Hepatocyte (in vitro differentiated cells): Measurements from ENCODE around the gene BRWD1. TPM values are rescaled to one million over a fixed set of nuclear protein-coding genes. Genes with fewer than 3 reads are reported as not detected.

Experiments
- DNase-seq: peaks from one replicate; pipeline ENCODE4 v3.0.0-alpha.2; 2016; ENCODE audit warnings: low spot score
- H2AFZ ChIP-seq: fragments of 200-600 bp; sonication (generic); 2 replicates; pipeline ENCODE4 v1.6.0; 2016; ENCODE audit warnings: antibody characterized with exemption, mild to moderate bottlenecking
- H3K27ac ChIP-seq: fragments of 200-600 bp; sonication (generic); 2 replicates; pipeline ENCODE4 v1.5.1; 2016; ENCODE audit warnings: mild to moderate bottlenecking
- H3K27me3 ChIP-seq: fragments of 200-600 bp; sonication (generic); 2 replicates; pipeline ENCODE4 v1.6.1; 2016
- H3K36me3 ChIP-seq: fragments of 200-600 bp; sonication (generic); replicated peaks from 2 replicates; pipeline ENCODE4 v1.5.1; 2016; ENCODE audit warnings: low read depth; ENCODE audit not compliant: insufficient read depth
- H3K4me1 ChIP-seq: fragments of 200-600 bp; sonication (generic); 2 replicates; pipeline ENCODE4 v1.5.1; 2016; ENCODE audit warnings: mild to moderate bottlenecking, moderate library complexity; ENCODE audit not compliant: insufficient read depth
- H3K4me2 ChIP-seq: fragments of 200-600 bp; sonication (generic); 2 replicates; pipeline ENCODE4 v1.6.0; 2016
- H3K4me3 ChIP-seq: fragments of 200-600 bp; sonication (generic); 2 replicates; pipeline ENCODE4 v1.5.1; 2016; ENCODE audit warnings: mild to moderate bottlenecking
- H3K79me2 ChIP-seq: fragments of 200-600 bp; sonication (generic); 2 replicates; pipeline ENCODE4 v1.6.0; 2017; ENCODE audit warnings: mild to moderate bottlenecking
- H3K9me2 ChIP-seq: fragments of 200-600 bp; sonication (generic); replicated peaks from 2 replicates; pipeline ENCODE4 v1.6.0; 2017; ENCODE audit warnings: mild to moderate bottlenecking; ENCODE audit not compliant: insufficient read depth
- H3K9me3 ChIP-seq: fragments of 200-600 bp; sonication (generic); 2 replicates; pipeline ENCODE4 v1.5.1; 2016; ENCODE audit warnings: low read depth, mild to moderate bottlenecking
- H4K20me1 ChIP-seq: fragments of 200-600 bp; sonication (generic); 2 replicates; pipeline ENCODE4 v1.6.0; 2016; ENCODE audit warnings: mild to moderate bottlenecking; ENCODE audit not compliant: insufficient read depth, poor library complexity, severe bottlenecking
- CTCF ChIP-seq: fragments of 200-600 bp; sonication (generic); IDR thresholded peaks from 2 replicates; pipeline ENCODE4 v1.5.1; 2016; ENCODE audit warnings: antibody characterized with exemption, mild to moderate bottlenecking; ENCODE audit not compliant: poor library complexity
- EZH2 ChIP-seq: fragments of 200-600 bp; sonication (generic); IDR thresholded peaks from 2 replicates; pipeline ENCODE4 v1.6.1; 2016; ENCODE audit warnings: antibody characterized with exemption, mild to moderate bottlenecking, borderline replicate concordance
- EZH2phosphoT487 ChIP-seq: fragments of 200-600 bp; sonication (generic); IDR thresholded peaks from one replicate; pipeline ENCODE4 v1.6.1; 2018; ENCODE audit warnings: antibody characterized with exemption, mild to moderate bottlenecking, low read depth, moderate library complexity; ENCODE audit not compliant: unreplicated experiment, severe bottlenecking
- WGBS: methylation state at CpG from one replicate; pipeline ENCODE4 v1.1.6; 2016; ENCODE audit warnings: low lambda C conversion rate; ENCODE audit errors: missing lambda C conversion rate; 5-methylcytosine and 5-hydroxymethylcytosine counted together
- polyA plus RNA-seq: library from polyadenylated mRNA; unstranded; fragments of >200 nt; fragmentation: Nextera tagmentation; extraction: Ambion mirVana; gene quantifications from 2 replicates; pipeline ENCODE4 v1.2.1, GENCODE V29; 2016
- total RNA-seq: library from RNA; depleted of rRNA; stranded (reverse); fragments of >200 nt; gene quantifications from 2 replicates; pipeline ENCODE4 v1.2.3, GENCODE V29; 2014

The BRWD1 gene
- total RNA-seq (45.7 and 48.3 TPM in 2 replicates), polyA plus RNA-seq (17.4 and 24.0 TPM in 2 replicates)

- peaks cover 49% of the 10 kb centered on the region for H3K79me2 ChIP-seq
- H2AFZ ChIP-seq = peak within 1 kb of the TSS; percentile 100
- H3K4me1 ChIP-seq = peaks cover 14% of the 10 kb centered on the region
- no peaks in the 10 kb centered on the region for H3K36me3 ChIP-seq
- TF ChIP-seq EZH2phosphoT487 (no peak), EZH2 (no peak), CTCF (peak; percentile 40)
- H3K9me2 ChIP-seq = no peaks in the 10 kb centered on the region
- H3K27ac ChIP-seq = peak within 1 kb of the TSS; percentile 100
- no peaks in the 10 kb centered on the region for H3K27me3 ChIP-seq
- H3K4me2 ChIP-seq = peak within 1 kb of the TSS; percentile 94
- DNase-seq = peak; percentile 93
- peak within 1 kb of the TSS; percentile 99 for H3K4me3 ChIP-seq
- WGBS = 1% methylated on average over 24 of the region's 78 CpGs
- peaks cover 23% of the 10 kb centered on the region for H4K20me1 ChIP-seq
- no peaks in the 10 kb centered on the region for H3K9me3 ChIP-seq
Measured at GRCh38 chr21:39313571-39314142, at the start of gene BRWD1. BRWD1 (minus strand) TSS chr21:39313632; CDS start chr21:39313491, 141 bp downstream.

- H4K20me1 ChIP-seq = no peaks in the 10 kb centered on the region
- H3K79me2 ChIP-seq = no peaks in the 10 kb centered on the region
- H2AFZ ChIP-seq = no peak overlapping the region
- no peaks in the 10 kb centered on the region for H3K9me2 ChIP-seq
- no peak for DNase-seq
- no peaks in the 10 kb centered on the region for H3K4me1 ChIP-seq
- no peaks in the 10 kb centered on the region for H3K36me3 ChIP-seq
- H3K9me3 ChIP-seq = no peaks in the 10 kb centered on the region
- no peak for TF ChIP-seq EZH2phosphoT487
- TF ChIP-seq EZH2 = no peak
- TF ChIP-seq CTCF = no peak
- 95% methylated on average over 3 of the region's 3 CpGs for WGBS
- no peak overlapping the region for H3K4me2 ChIP-seq
- H3K27me3 ChIP-seq = no peaks in the 10 kb centered on the region
- no peak overlapping the region for H3K4me3 ChIP-seq
- H3K27ac ChIP-seq = no peak overlapping the region
Measured at GRCh38 chr21:39362733-39363132, 49.3 kb upstream of the BRWD1 start.

GRCh38 chr21:39359382-39359781, 46.0 kb upstream of the BRWD1 start:
- Histone ChIP-seq H3K36me3 (no peaks in the 10 kb centered on the region), H3K9me2 (no peaks in the 10 kb centered on the region), H3K4me3 (no peak overlapping the region), H3K4me2 (no peak overlapping the region), H3K4me1 (no peaks in the 10 kb centered on the region), H3K27me3 (no peaks in the 10 kb centered on the region), H3K9me3 (no peaks in the 10 kb centered on the region), H3K27ac (no peak overlapping the region), H2AFZ (no peak overlapping the region), H4K20me1 (no peaks in the 10 kb centered on the region), H3K79me2 (no peaks in the 10 kb centered on the region)
- TF ChIP-seq CTCF (no peak), EZH2phosphoT487 (no peak), EZH2 (no peak)
- no peak for DNase-seq
- 76% methylated on average over 4 of the region's 4 CpGs for WGBS
